ENCODE data around the gene ATP2A1. TPM values are rescaled to one million over a fixed set of nuclear protein-coding genes. Genes with fewer than 3 reads are reported as not detected.

Gene ATP2A1
- total and polyA plus RNA-seq, 2 of the 8 experiments (the other 6 are each of a cell fraction or from before 2014, with no cell fraction given) = 1.7 to 2.4 TPM

DNA sequence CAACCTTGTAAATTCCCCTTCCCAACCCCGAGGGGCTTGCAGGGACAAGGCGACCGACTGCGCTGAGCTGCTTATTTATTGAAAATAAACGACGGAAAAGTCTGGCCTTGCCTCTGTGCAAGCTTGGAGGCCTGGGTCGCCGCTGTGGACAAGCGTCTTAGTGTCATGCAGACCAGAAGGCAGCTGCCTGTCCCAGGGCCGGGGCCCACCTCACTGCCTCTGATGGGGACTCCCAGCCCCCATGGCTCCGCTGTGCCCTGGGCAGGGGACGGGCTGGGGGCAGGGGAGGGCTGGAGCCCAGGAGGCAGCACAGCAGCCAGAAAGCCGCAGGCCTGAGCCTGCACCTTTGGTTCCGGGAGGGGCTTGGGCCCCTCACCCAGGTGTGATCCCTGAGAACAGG lies 26.1 kb downstream of the ATP2A1 start:
- H2AFZ ChIP-seq (ENCODE audit: low read length) = no peak overlapping the region
- FAIRE-seq = no peak
- 89% methylated on average over 12 of the region's 14 CpGs; no CpG with 5 or more reads in 1 of the 2 experiments for WGBS, 2 experiments (ENCODE audit: extremely low coverage in 1 of 2, insufficient coverage in 1 of 2, insufficient read length in 1 of 2, insufficient replicate concordance in 2 of 2, low coverage in 1 of 2, low lambda C conversion rate in 2 of 2, missing lambda C conversion rate in 1 of 2)
- H2BK15ac ChIP-seq (ENCODE audit: low read length) = no peak overlapping the region
- no peak overlapping the region for H2BK20ac ChIP-seq (ENCODE audit: low read length)
- no peak overlapping the region for H3K4ac ChIP-seq (replicated peaks; ENCODE audit: insufficient read length, low read depth, low read length)
- H3K4me3 ChIP-seq (ENCODE audit: extremely low read depth in 1 of 4, insufficient read depth in 2 of 4, low read depth in 3 of 4, low read length in 4 of 4) = no peak overlapping the region
- no peak overlapping the region for H3K9ac ChIP-seq (replicated peaks in 1 of 4; ENCODE audit: extremely low read depth in 1 of 4, low read depth in 3 of 4, low read length in 3 of 4)
- no peak overlapping the region for H3K23ac ChIP-seq (ENCODE audit: insufficient read length)
- H3K56ac ChIP-seq (replicated peaks; ENCODE audit: insufficient read length, low read depth, low read length) = no peak overlapping the region
- H3K14ac ChIP-seq (ENCODE audit: insufficient read length) = no peak overlapping the region
- H2BK120ac ChIP-seq (replicated peaks; ENCODE audit: low read depth, low read length) = no peak overlapping the region
- no peak overlapping the region for H4K5ac ChIP-seq (ENCODE audit: insufficient read length, low read depth, low read length)
- no peak overlapping the region for H3K4me2 ChIP-seq (ENCODE audit: insufficient read depth in 1 of 2, low read depth in 2 of 2, low read length in 2 of 2)
- no peak overlapping the region for H2AK5ac ChIP-seq (ENCODE audit: low read depth, low read length)
- no peak overlapping the region for H2BK12ac ChIP-seq (ENCODE audit: low read depth, low read length)
- H4K20me1 ChIP-seq (replicated peaks in 1 of 2; ENCODE audit: control insufficient read depth in 1 of 2, insufficient read depth in 2 of 2, low read length in 2 of 2) = peaks cover 0 to 3% of the 10 kb centered on the region in 2 experiments
- H3K9me3 ChIP-seq (ENCODE audit: insufficient read depth in 2 of 2, low read depth in 1 of 2, low read length in 1 of 2) = no peaks in the 10 kb centered on the region
- H3K18ac ChIP-seq (ENCODE audit: extremely low read depth, low read length) = no peak overlapping the region
- no peaks in the 10 kb centered on the region; a peak in 2 of 8 replicates for H3K36me3 ChIP-seq (ENCODE audit: control insufficient read depth in 2 of 4, insufficient read depth in 4 of 4, low read length in 3 of 4)
- no peak overlapping the region for H4K91ac ChIP-seq (replicated peaks; ENCODE audit: insufficient read length, low read length)
- H3K23me2 ChIP-seq (ENCODE audit: low read depth, low read length) = no peaks in the 10 kb centered on the region
- H3K27ac ChIP-seq (ENCODE audit: low read depth, low read length) = no peak overlapping the region
- no peak overlapping the region for H4K8ac ChIP-seq (ENCODE audit: extremely low read depth, insufficient read depth, low read length)
- no peaks in the 10 kb centered on the region for H3K79me2 ChIP-seq (ENCODE audit: control insufficient read depth in 1 of 2, insufficient read depth in 2 of 2, low read length in 2 of 2)
- no peak overlapping the region for H2BK5ac ChIP-seq (ENCODE audit: low read depth, low read length)
- ChIA-PET CTCF (ENCODE audit: partially characterized antibody) (interaction anchor here (0.7 to 1.6 kb wide), 5 partner anchors 17 to 33 kb away, joined by 3 to 5 read pairs (median 3); no protein-coding TSS in a partner anchor), POLR2A (ENCODE audit: partially characterized antibody) (interaction anchor here (0.8 to 1.8 kb wide), 4 partner anchors 19 to 41 kb away, joined by 3 to 6 read pairs (median 3); partner anchors contain the start of gene SH2B1)
- H3K27me3 ChIP-seq (replicated peaks in 1 of 4; ENCODE audit: control insufficient read depth in 3 of 4, extremely low read depth in 1 of 4, insufficient read depth in 3 of 4, low read length in 3 of 4) = no peaks in the 10 kb centered on the region
- no peaks in the 10 kb centered on the region; a peak in 1 of 7 replicates for H3K4me1 ChIP-seq (replicated peaks in 1 of 4; ENCODE audit: control insufficient read depth in 3 of 4, insufficient read depth in 4 of 4, low read length in 3 of 4)
- no peak for DNase-seq (ENCODE audit: low read depth in 1 of 2, low spot score in 2 of 2)
- no peaks in the 10 kb centered on the region for H3K79me1 ChIP-seq (ENCODE audit: low read depth, low read length)
- TF ChIP-seq, protein P1, sequence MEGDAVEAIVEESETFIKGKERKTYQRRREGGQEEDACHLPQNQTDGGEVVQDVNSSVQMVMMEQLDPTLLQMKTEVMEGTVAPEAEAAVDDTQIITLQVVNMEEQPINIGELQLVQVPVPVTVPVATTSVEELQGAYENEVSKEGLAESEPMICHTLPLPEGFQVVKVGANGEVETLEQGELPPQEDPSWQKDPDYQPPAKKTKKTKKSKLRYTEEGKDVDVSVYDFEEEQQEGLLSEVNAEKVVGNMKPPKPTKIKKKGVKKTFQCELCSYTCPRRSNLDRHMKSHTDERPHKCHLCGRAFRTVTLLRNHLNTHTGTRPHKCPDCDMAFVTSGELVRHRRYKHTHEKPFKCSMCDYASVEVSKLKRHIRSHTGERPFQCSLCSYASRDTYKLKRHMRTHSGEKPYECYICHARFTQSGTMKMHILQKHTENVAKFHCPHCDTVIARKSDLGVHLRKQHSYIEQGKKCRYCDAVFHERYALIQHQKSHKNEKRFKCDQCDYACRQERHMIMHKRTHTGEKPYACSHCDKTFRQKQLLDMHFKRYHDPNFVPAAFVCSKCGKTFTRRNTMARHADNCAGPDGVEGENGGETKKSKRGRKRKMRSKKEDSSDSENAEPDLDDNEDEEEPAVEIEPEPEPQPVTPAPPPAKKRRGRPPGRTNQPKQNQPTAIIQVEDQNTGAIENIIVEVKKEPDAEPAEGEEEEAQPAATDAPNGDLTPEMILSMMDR (IDR thresholded peaks at IDR 0.05; ENCODE audit: control extremely low read depth in 1 of 3, insufficient read depth in 1 of 3, low read depth in 1 of 3, low read length in 3 of 3) = no peak
- TF ChIP-seq SP2 (IDR thresholded peaks at IDR 0.05; ENCODE audit: low read length) (no peak), POU5F1 (IDR thresholded peaks at IDR 0.05; ENCODE audit: low read depth, low read length) (no peak), POLR2AphosphoS5 (IDR thresholded peaks at IDR 0.05; ENCODE audit: low read depth, low read length) (no peak), NANOG (IDR thresholded peaks at IDR 0.05; ENCODE audit: insufficient read depth, low read depth, low read length, poor library complexity, severe bottlenecking) (no peak), TBP (IDR thresholded peaks at IDR 0.05; ENCODE audit: low read depth, low read length) (no peak), RBBP5 (IDR thresholded peaks at IDR 0.05; ENCODE audit: borderline replicate concordance, low read depth, low read length) (no peak), SIRT6 (IDR thresholded peaks at IDR 0.05; ENCODE audit: low read length) (no peak), POLR2A (IDR thresholded peaks at IDR 0.05; ENCODE audit: control extremely low read depth in 1 of 2, low read depth in 2 of 2, low read length in 2 of 2) (no peak), CTBP2 (IDR thresholded peaks at IDR 0.05; ENCODE audit: borderline replicate concordance, insufficient read depth, insufficient read length, low read length) (no peak), CEBPB (IDR thresholded peaks at IDR 0.05; ENCODE audit: low read depth, low read length) (no peak), EP300 (IDR thresholded peaks at IDR 0.05; ENCODE audit: borderline replicate concordance in 1 of 2, low read depth in 2 of 2, low read length in 2 of 2) (no peak)

Data from H1 (cell line).